Measurements from ENCODE around the gene LCE6A.

The LCE6A gene, protein sequence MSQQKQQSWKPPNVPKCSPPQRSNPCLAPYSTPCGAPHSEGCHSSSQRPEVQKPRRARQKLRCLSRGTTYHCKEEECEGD

DNA sequence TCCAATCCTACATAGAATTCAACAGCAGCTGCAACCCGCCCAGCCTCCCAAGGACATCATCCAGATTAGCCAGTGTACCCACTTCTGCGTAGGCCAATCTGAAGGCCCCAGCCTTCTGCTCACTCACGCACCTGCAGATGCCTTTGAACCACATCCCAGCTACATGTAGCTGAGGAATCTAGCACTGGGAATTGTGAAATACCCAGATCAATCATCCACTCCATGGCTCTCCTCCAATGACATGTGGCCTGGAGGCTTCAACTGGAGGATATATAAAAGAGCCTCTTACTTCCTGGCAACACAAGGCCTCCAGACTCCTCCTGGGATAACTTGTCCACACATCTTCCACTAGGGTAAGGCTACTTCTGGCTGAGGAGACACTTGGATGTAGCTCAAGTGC is at the start of gene LCE6A:
LCE6A (plus strand) TSS at position 301 of the 400 bp plus-strand sequence. CDS start 665 bp downstream, outside the sequence.
- DNase-seq (ENCODE audit: low read depth in 2 of 2) = no peak

DNA sequence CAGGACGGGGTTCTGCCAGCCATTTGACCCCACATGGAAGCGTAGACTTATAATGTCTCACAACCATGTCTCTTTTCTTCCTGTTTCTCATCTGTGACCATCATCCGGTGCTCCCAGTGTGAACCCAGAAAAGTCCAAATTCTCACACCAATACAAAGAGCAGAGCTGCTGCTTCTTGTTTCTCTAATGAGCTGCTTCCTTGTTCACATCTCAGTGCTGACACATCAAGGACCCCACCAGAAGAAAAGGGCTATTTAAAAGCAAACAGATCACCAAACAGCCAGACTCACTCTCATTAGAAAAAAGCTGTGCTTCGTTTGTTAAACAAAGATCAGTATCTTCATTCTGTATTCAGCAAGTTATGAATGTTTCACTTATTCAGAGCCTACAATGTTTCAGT is 47.0 kb upstream of the LCE6A start:
- DNase-seq (ENCODE audit: low read depth in 2 of 2) = no peak

DNA sequence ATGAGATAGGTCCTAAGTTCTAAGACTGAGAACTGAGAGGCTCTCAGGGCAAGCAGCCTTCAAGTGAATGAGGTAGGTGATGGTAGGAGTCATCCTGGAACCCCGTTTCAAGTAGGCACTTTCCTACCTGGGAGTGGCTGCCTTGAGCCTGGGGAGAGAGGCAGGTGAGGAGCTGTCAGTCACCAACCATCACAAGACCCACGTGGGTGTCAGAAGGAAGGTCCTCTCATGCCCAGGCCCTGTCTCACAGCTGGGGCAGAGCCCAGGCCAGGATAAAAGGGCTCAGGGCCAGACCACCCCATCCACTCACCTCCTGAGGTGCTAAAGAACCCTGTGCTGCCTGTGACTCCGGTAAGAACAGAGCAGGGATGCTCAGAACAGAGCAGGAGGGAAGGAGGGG is 46.2 kb upstream of the LCE6A start, which contains the start of gene LCE1D:
LCE1D (plus strand) TSS at position 301 of the 400 bp plus-strand sequence. CDS start 1,074 bp downstream, outside the sequence.
- no peak for DNase-seq (ENCODE audit: low read depth in 2 of 2)

DNA sequence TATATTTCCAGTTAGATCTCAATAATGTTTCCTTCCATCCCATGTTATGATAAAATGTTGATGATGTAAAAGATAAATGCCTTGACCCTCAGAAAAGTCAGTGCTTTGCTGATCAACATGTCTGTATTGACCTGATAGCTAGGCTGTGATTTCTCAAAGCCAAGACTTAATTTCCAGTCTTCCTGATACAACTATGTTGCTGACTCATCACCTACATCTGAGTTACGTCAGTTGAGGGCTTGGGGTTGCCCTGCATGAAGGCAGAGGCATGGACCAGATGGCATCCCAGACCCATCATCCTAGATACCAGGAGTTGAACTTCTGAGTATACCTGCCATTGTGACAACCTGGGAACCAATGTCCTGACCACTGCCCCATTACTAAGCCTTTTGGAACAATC is 41.3 kb upstream of the LCE6A start:
- DNase-seq (ENCODE audit: low read depth in 2 of 2) = no peak

DNA sequence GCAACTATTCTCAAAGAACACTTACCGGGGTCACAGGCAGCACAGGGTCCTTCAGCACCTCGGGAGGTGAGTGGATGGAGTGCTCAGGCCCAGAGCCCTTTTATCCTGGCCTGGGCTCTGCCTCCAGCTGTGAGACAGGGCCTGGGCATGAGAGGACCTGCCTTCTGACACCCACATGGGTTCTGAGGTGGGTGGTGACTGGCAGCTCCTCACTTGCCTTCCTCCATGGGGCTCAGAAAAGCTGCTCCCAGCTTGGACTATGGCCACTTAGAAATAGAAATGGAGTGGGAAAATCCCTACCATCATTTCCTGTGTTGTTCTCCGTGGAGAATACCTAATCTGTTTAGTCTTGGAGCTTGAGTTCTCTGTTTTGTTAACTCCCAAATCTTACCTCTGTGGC is 36.1 kb upstream of the LCE6A start, which contains the start of gene LCE1C:
LCE1C (minus strand) TSS at position 76 of the 400 bp plus-strand sequence. CDS start 1,173 bp downstream, outside the sequence.
- no peak for DNase-seq (ENCODE audit: low read depth in 2 of 2)

DNA sequence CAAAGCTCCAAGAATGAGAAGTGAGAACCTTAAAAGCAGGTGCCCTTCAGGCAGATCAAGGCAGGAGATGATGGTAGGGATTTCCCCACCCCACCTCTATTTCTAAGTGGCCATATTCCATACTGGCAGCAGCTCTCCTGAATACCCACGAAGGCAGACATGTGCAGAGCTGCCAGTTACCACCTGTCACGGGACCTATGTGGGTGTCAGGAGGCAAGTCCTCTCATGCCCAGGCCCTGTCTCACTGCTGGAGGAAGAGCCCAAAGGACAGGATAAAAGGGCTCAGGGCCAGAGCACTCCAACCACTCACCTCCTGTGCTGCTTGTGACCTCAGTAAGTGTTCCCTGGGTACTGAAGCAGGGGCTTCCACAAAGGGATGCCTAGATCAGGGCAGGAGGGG is 31.6 kb upstream of the LCE6A start:
- DNase-seq (ENCODE audit: low read depth in 2 of 2) = no peak

DNA sequence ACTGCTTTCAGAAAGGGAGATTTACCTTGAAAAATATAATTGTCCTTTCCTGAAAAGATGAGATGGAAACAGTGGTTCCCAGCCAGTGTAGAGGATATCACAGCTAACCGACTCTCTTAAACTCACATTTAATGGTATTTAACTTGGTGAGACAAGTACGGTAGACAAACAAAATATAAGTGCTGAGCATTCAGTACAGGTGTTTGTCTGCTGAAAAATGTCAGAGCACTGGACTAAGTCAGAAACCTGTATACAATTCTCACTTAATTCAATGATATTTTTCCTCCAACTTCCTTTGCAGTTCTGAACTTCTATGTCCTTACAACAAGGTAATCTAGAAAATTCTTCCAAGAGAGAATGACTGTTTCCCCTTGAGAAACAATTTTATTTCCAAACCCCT is 31.0 kb upstream of the LCE6A start, which contains the start of gene LCE1B:
LCE1B (plus strand) TSS at position 301 of the 400 bp plus-strand sequence. CDS start 476 bp downstream, outside the sequence.
- DNase-seq (ENCODE audit: low read depth in 2 of 2) = no peak

DNA sequence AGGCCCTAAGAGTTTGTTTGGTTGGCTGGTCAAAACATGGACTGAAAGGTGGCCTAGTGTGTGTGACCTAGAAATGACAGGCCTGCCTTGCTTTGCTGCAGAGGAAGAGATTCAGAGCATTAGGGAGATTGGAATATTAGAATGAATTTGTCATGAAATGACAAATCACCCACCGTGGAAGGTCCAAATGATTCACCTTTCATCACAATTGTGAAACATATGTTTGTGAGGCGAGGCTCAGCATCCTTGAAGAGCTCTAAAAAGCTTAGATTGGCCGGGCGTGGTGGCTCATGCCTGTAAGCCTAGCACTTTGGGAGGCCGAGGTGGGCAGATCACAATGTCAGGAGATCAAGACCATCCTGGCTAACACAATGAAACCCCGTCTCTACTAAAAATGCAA is 25.3 kb upstream of the LCE6A start:
- no peak for DNase-seq (ENCODE audit: low read depth in 2 of 2)

DNA sequence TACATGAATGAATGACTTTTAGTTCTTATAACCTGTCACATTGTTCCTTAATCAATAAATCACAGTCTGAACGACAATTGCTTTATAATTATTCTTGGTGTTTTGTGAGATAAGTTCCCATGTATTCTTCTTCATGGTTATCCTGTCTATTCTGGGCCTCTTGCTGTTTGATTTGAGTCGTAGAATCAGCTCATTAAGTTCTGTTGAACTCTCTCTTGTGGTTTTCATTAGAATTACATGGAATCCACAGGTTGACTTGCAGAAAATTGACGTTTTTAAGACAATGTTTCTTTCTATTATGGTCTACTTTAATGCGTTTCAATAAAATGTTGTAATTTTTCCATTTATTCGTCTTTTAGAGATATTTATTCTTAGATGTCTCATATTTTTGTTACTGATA is 19.4 kb upstream of the LCE6A start:
- DNase-seq (ENCODE audit: low read depth in 2 of 2) = no peak

DNA sequence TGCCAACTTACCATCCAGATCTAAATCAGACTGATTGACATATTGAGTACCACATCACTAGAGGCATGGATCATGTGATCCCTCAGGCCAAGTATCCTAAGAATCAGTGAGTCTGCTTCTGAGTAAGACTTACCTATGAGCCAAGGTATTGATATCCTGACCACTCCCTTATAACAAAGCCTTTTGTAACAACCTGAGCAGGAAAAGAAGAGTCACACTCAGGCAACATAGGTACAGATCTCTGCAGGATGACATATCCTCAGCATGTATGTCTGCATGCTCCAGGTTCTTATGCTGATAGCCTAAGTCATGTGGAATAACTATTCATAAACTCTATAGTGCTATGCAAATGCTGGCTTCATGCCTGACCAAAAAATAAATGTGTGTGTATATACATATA is 17.7 kb upstream of the LCE6A start:
- DNase-seq (ENCODE audit: low read depth in 2 of 2) = no peak

DNA sequence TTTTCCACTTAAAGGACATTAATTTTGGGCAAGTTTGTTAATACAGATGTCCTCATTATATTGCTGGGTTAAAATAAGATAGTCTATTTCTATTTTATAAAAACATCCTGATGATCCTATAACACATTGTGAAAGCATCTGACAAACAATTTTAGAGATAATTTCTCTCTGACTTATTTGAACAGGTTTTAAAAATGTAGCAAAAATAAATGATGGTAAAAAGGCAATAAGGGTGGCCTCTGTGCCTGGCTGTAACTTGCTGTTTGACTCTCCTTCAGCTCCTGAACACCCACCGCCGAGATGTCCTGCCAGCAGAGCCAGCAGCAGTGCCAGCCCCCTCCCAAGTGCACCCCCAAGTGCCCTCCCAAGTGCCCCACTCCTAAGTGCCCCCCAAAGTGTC is 15.5 kb upstream of the LCE6A start, which contains the start of gene LCE1A:
LCE1A (plus strand) TSS at position 301 of the 400 bp plus-strand sequence; CDS start at position 301, 0 bp downstream.
- DNase-seq (ENCODE audit: low read depth in 2 of 2) = no peak

DNA sequence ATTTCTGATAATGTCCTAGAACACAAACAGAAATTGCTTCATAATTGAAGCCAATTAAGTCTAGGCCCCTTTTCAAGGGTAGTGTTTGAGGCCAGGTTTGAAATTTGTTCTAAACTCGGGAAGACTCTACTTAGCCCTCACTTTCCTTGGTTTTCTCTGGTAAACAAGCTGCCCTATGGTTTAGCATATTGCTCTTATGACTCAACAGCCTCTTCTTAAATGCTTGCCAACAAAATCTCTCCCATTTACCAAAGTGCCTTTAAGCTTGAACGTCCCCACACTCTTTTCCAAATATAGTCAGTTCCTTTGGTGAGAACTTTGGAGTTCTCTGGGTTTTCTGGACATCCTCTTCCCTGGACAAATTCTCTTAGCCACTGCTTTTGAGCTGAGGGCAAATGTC is 5.8 kb upstream of the LCE6A start:
- DNase-seq (ENCODE audit: low read depth in 2 of 2) = no peak

DNA sequence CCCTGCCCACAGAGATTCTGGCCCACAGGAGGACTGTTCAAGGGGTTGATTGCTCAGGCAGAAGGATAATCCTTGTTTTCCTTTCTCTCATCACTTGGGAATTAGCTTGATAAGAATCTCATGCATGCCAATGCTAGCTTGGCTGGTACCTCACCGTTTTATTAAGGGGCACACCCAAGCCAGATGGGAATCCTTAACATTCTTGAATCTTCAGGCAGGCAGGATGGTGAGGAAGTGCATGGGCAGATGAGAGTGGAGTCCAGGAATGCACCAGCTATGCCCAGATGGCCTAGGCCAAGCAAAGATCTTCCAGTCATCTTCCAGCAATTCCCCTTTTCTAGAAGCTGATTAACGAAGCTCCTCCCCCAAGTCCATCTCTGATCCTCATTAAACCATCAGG is 13.0 kb downstream of the LCE6A start:
- no peak for DNase-seq (ENCODE audit: low read depth in 2 of 2)

DNA sequence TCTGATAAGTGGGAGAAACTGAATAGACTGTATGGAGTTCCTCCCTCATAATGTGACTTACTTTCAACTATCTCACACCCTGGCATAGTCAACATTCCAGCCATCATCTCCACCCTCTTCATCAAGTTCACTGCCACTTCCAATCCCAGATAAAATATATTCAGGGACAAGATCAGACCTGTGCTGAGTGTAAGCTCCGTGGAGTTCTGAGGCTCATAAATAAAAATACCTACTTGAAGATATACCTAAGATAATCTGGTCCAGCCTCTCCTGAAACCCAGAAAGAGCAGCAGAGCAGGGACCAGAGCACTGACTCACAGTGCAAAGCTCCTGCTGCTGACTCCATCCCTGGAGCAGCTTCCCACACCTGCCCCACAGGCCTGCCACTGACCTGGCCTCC is 15.4 kb downstream of the LCE6A start:
- DNase-seq (ENCODE audit: low read depth in 2 of 2) = no peak

DNA sequence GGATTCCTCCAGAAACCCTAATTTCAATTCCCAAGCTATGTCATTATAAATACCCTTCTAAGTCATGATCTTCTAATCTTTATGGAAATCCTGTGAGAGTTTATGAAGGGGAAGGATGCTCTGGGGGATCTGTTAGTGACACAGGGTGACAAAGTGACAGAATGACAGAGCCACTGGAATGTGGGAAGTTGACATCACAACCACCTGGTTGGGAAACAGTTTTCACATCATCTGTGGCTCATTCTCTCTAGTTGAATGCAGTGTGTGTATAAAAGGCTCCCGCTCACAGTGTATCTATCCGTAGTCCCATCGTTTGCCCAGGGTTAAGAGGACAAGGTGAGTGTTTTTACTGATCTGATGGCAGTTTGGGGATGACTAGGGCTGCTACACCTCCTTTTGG is 17.0 kb downstream of the LCE6A start, which contains the start of gene LCE7A:
LCE7A (plus strand) TSS at position 301 of the 400 bp plus-strand sequence. CDS start 702 bp downstream, outside the sequence.
- no peak for DNase-seq (ENCODE audit: low read depth in 2 of 2)

DNA sequence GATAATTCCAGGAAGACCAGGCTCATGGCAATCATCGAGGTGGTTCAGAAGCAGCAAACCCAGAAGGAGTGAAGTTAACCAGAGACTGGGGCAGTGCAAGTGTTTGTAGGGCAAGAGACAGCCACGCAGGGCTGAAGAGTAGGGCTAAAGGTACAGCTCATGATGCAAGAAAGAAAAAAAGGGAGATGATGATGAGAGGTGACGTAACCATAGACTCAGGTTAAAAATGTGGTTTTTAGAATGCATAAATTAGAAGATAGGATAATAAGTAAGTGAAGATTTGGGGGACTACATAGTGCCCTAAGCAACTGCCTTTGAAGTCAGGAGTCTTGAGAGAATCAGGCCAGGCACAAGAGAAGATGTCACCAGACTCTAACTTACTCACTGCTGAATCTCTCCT is 17.5 kb downstream of the LCE6A start:
- DNase-seq (ENCODE audit: low read depth in 2 of 2) = no peak

DNA sequence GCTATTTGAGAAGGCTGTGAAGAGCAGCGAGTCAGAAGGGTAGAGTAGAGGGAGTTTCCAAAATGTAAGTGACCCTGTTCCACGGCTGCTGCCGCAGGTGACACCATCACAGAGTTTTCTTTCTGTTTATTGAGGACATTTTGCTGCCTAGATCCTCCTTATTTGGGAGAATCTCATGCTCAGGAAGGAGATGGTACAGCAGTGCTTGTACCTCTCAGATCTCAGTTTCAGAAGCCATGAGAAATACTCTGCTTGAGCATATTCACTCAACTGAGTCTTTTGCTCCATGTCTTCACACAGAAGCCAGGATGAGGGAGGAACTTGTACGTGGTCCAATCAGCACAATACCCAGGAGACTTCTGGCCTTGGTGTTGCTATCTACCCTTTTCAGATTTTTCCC is 18.7 kb downstream of the LCE6A start:
- DNase-seq (ENCODE audit: low read depth in 2 of 2) = no peak

DNA sequence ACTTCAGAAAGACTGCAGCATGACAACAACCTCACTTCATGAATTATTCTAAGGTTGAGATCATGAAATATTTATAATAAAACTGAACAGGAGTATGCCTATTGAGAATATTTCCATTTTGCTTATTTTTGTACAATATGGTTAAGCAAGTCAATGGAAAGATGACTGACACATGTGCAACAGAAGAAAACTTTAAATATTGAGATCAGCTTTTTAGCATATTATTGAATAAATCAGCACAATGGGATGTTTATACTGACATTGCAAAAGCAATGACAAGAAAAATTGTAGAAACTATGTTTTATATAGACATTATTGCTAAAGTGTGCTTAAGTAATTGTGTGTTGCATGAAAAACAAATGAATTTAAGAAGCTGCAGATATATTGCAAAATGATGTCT is 21.8 kb downstream of the LCE6A start:
- no peak for DNase-seq (ENCODE audit: low read depth in 2 of 2)

DNA sequence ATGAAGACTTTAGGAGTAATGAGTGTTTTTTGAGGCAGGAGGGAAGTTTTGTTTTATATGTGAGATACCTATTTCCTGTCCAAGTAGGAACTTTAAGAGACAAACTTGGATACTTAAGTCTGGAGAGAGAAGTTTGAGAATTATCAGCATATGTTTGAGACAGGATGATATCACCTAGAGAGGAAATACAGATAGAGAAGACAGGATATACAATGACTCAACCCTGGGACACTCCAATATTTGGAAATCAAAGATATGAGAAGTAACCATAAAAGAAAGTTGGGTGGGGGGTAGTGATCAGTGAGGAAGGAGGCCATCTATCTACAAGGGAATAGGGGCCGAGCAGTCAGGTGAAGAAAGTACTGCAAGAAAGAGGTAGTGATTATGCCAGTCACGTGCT is 23.7 kb downstream of the LCE6A start:
- DNase-seq (ENCODE audit: low read depth in 2 of 2) = no peak

DNA sequence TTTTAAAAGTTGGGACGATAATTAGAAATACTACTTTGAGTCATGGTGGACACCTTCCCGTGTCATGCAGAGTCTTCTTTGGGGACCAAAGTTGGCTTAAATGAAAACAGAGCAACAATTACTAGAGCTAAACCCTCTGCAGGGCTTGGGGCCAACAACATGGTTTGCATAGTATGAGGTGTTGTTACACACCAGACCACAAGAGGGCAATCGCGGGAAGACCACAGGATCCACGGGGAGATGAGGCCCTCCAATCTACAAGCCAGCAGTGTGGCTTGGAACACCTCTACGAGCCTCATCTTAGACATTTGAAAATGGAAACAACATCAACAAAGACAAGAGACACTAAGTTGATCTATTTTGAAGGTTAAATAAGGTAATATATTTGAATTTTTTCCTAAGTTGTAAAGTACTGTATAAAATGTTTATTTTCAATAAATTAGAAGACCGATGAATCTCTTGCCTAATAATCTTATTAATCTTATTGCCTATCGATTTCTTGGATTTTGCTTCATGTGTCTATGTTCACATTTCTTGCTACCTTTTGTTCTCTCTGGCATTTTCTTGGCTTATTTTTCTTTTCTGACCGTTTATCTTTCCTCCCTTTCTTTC is 27.3 kb downstream of the LCE6A start:
- DNase-seq (ENCODE audit: low read depth in 2 of 2) = peak; percentile 9 to 24

DNA sequence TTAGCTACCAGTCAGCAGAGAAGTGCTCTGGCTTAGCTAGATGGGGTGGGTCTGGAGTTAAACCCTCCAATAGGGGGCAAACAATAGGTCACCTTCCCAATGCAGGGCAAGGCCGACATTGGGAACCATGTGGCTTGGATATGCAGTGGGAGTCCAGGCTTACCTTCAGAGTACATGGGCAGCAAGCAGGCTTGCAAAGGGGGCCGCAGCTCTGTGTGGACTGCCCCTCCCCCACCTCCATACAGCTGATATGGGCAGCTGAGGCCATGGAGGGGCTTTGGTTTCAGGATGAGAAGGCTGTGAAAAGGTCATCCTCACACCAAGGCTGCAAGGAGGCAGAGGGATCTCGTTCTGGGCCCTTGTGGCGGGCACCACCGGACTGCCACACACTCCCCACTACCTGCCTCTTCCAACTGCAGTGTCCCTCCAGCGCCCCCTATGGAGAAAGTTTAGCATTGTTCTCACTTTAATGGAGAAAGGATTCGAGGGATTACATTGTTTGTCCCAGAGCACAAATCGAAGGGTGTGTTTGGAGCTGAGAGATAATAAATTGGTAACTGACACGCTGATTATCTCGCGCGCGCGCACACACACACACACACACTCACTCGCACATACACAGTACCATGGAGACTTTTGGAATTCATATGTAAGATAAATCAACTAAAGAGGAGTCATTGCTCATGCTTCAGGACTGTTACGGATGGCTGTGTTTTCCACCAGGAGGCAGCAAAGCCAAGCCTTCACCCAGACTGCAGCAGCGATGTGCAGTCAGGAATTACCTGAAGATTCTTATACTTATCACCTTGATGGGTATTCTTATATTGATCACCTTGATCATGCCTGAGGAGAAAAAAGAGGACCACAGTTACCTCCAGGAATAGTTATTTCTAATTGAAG is 28.4 kb downstream of the LCE6A start:
- no peak for DNase-seq (ENCODE audit: low read depth in 2 of 2)

DNA sequence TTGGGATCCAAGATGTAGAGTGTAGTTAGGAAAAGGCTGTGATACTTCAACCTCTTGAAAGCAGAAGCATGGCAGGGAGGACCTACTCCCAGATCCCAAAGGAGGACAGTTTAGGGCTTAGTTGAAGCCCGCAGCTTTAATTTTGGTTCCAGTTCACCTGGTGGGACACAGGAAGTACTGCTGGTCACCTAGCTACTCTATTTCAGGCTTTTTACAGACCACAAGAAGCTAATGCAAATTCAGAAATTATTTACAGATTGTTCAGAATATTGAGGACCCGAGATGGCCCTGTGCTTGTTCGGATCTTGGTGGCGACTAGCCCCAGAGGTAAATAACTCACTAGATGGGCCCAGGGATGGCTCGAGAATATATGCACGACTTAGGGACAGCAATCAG is 29.1 kb downstream of the LCE6A start:
- DNase-seq (ENCODE audit: low read depth in 2 of 2) = no peak

Measured in stimulated activated CD8-positive, alpha-beta memory T cell treated with anti-CD3 and anti-CD28 coated beads, Interleukin-7, amount 100 ng/mL, for 1 hour (primary cell).